Esophagus muscularis mucosa (tissue), 4 donors: ENCODE data around the gene AQR. TPM values are rescaled to one million over a fixed set of nuclear protein-coding genes. Genes with fewer than 3 reads are reported as not detected.

Source experiments
- DNase-seq: peaks from one replicate; pipeline ENCODE4 v3.0.0-alpha.2; 2017; ENCODE audit errors: extremely low spot score
- H3K27ac ChIP-seq, 4 donors: fragments of 200-600 bp; sonication (generic); replicated peaks in 1 of 4; 1 replicate in 3 of 4; 2 replicates in 1 of 4; pipeline ENCODE4 v1.5.1; 2016 to 2019; ENCODE audit warnings: mild to moderate bottlenecking in 1 of 4
- H3K27me3 ChIP-seq, 4 donors: fragments of 200-600 bp; sonication (generic); one replicate each; pipeline versions ENCODE4 v1.5.1 to v1.6.0; 2016 to 2019
- H3K36me3 ChIP-seq, 4 donors: fragments of 200-600 bp; sonication (generic); one replicate each; pipeline ENCODE4 v1.5.1; 2016 to 2019
- H3K4me1 ChIP-seq, 4 donors: fragments of 200-600 bp; sonication (generic); one replicate each; pipeline ENCODE4 v1.5.1; 2016 to 2019
- H3K4me3 ChIP-seq, 4 donors: fragments of 200-600 bp; sonication (generic); 1 replicate in 2 of 4; 2 replicates in 2 of 4; pipeline ENCODE4 v1.5.1; 2016 to 2019; ENCODE audit warnings: mild to moderate bottlenecking in 4 of 4, moderate library complexity in 1 of 4
- H3K9me3 ChIP-seq, 4 donors: fragments of 200-600 bp; sonication (generic); 1 replicate in 3 of 4; 2 replicates in 1 of 4; pipeline ENCODE4 v1.5.1; 2016 to 2019
- CTCF ChIP-seq, 3 experiments: fragments of 200-600 bp in 2 of 3; fragments of 450-650 bp in 1 of 3; sonication (generic) in 2 of 3; IDR thresholded peaks; one replicate each; pipeline ENCODE4 v1.5.1; 2017 to 2019; ENCODE audit warnings: antibody characterized with exemption in 3 of 3, mild to moderate bottlenecking in 2 of 3, moderate library complexity in 1 of 3
- EP300 ChIP-seq: sonication (generic); formaldehyde crosslinking; IDR thresholded peaks from one replicate; pipeline ENCODE4 v1.6.1; 2017; ENCODE audit warnings: antibody characterized with exemption
- POLR2A ChIP-seq: fragments of 450-650 bp; IDR thresholded peaks from one replicate; pipeline ENCODE4 v1.6.1; 2017; ENCODE audit warnings: antibody characterized with exemption, moderate library complexity, mild to moderate bottlenecking, low read depth
- POLR2AphosphoS5 ChIP-seq, 2 donors: sonication (generic); formaldehyde crosslinking; IDR thresholded peaks; one replicate each; pipeline ENCODE4 v1.6.1; 2017; ENCODE audit warnings: antibody characterized with exemption in 2 of 2
- WGBS: methylation state at CpG from one replicate; pipeline ENCODE4 v1.1.5; 2018; 5-methylcytosine and 5-hydroxymethylcytosine counted together
- intact Hi-C: fragments of 100-400 bp; cut with DNase I; formaldehyde crosslinking; loops from one replicate; pipeline ENCODE4 v1.15.1; 2023
- total RNA-seq, 4 donors: library from RNA; depleted of rRNA; stranded (reverse); fragments of >200 nt; gene quantifications; one replicate each; pipeline versions ENCODE4 v1.1.0 to v1.2.1, GENCODE V29; 2016

Gene AQR
- total RNA-seq, 4 donors from 2014 or later: 14.2 to 18.7 (median 16.8) TPM

GRCh38 chr15:34892963-34893591 lies 76.5 kb downstream of the AQR start:
- H3K4me1 ChIP-seq: no peaks in the 10 kb centered on the region
- no peak for DNase-seq
- H3K9me3 ChIP-seq: peaks cover 0 to 20% (median 10%) of the 10 kb centered on the region in 4 donors
- H3K27me3 ChIP-seq: no peaks in the 10 kb centered on the region
- intact Hi-C loops: no loop called here
- 85% methylated on average over 7 of the region's 7 CpGs for WGBS
- H3K4me3 ChIP-seq: no peak overlapping the region
- peaks cover 29 to 85% (median 53%) of the 10 kb centered on the region in 4 donors for H3K36me3 ChIP-seq
- H3K27ac ChIP-seq: no peak overlapping the region
- TF ChIP-seq POLR2A: no peak
- TF ChIP-seq CTCF (IDR thresholded peaks at IDR 0.05): no peak
- no peak for TF ChIP-seq EP300
- no peak for TF ChIP-seq POLR2AphosphoS5 (IDR thresholded peaks at IDR 0.05)

GRCh38 chr15:34890424-34890823 lies 79.1 kb downstream of the AQR start:
- 78% methylated on average over 2 of the region's 2 CpGs for WGBS
- H3K27ac ChIP-seq: no peak overlapping the region
- H3K4me1 ChIP-seq: no peaks in the 10 kb centered on the region
- no peak for DNase-seq
- no peak overlapping the region for H3K4me3 ChIP-seq
- H3K27me3 ChIP-seq: no peaks in the 10 kb centered on the region
- H3K36me3 ChIP-seq: peaks cover 18 to 84% (median 52%) of the 10 kb centered on the region in 4 donors
- TF ChIP-seq CTCF (IDR thresholded peaks at IDR 0.05) (no peak), POLR2A (no peak), EP300 (no peak), POLR2AphosphoS5 (IDR thresholded peaks at IDR 0.05) (no peak)
- peaks cover 0 to 20% (median 10%) of the 10 kb centered on the region in 4 donors for H3K9me3 ChIP-seq
- intact Hi-C loops: no loop called here

GRCh38 chr15:34889476-34889875 lies 80.1 kb downstream of the AQR start:
- DNase-seq: no peak
- Histone ChIP-seq H3K9me3 (peaks cover 0 to 18% (median 10%) of the 10 kb centered on the region in 4 donors), H3K27ac (no peak overlapping the region), H3K4me3 (no peak overlapping the region), H3K27me3 (no peaks in the 10 kb centered on the region), H3K4me1 (no peaks in the 10 kb centered on the region), H3K36me3 (peaks cover 18 to 86% (median 56%) of the 10 kb centered on the region in 4 donors)
- TF ChIP-seq POLR2A (no peak), EP300 (no peak), POLR2AphosphoS5 (IDR thresholded peaks at IDR 0.05) (no peak), CTCF (IDR thresholded peaks at IDR 0.05) (no peak)
- 90% methylated on average over 7 of the region's 7 CpGs for WGBS
- intact Hi-C loops: no loop called here

- Histone ChIP-seq H3K4me3 (no peak overlapping the region), H3K27ac (no peak overlapping the region), H3K27me3 (no peaks in the 10 kb centered on the region), H3K9me3 (no peaks in the 10 kb centered on the region), H3K4me1 (no peaks in the 10 kb centered on the region), H3K36me3 (peaks cover 6 to 94% (median 60%) of the 10 kb centered on the region in 4 donors)
- intact Hi-C loops: no loop called here
- TF ChIP-seq EP300 (no peak), CTCF (IDR thresholded peaks at IDR 0.05) (no peak), POLR2A (no peak), POLR2AphosphoS5 (IDR thresholded peaks at IDR 0.05) (no peak)
- DNase-seq: no peak
These were observed 83.4 kb downstream of the AQR start for GRCh38 chr15:34886134-34886533.

- Histone ChIP-seq H3K27ac (no peak overlapping the region), H3K27me3 (no peaks in the 10 kb centered on the region), H3K4me1 (no peaks in the 10 kb centered on the region), H3K36me3 (peaks cover 11 to 95% (median 59%) of the 10 kb centered on the region in 4 donors), H3K4me3 (no peak overlapping the region), H3K9me3 (no peaks in the 10 kb centered on the region)
- intact Hi-C loops: no loop called here
- 100% methylated on average over 2 of the region's 2 CpGs for WGBS
- TF ChIP-seq EP300: no peak
- no peak for TF ChIP-seq POLR2A
- no peak for TF ChIP-seq CTCF (IDR thresholded peaks at IDR 0.05)
- no peak for TF ChIP-seq POLR2AphosphoS5 (IDR thresholded peaks at IDR 0.05)
- no peak for DNase-seq
These were observed 85.9 kb downstream of the AQR start for GRCh38 chr15:34883633-34884032.
